Ishikawa (cell line): ENCODE measurements around the gene FAM151B.

Experiments
- CEBPB ChIP-seq: IDR thresholded peaks from 2 replicates; pipeline ENCODE4 v1.6.1; 2012
- CREB1 ChIP-seq: IDR thresholded peaks from 2 replicates; pipeline ENCODE4 v1.6.1; 2012; ENCODE audit warnings: low read depth
- EGR1 ChIP-seq: IDR thresholded peaks from 2 replicates; pipeline ENCODE4 v1.6.1; 2012
- EP300 ChIP-seq: IDR thresholded peaks from 2 replicates; pipeline ENCODE4 v1.6.1; 2012; ENCODE audit warnings: borderline replicate concordance
- FOXM1 ChIP-seq: IDR thresholded peaks from 2 replicates; pipeline ENCODE4 v1.6.1; 2012; ENCODE audit warnings: low read depth, borderline replicate concordance
- NFIC ChIP-seq: IDR thresholded peaks from 2 replicates; pipeline ENCODE4 v1.6.1; 2012
- RAD21 ChIP-seq: IDR thresholded peaks from 2 replicates; pipeline ENCODE4 v1.6.1; 2012; ENCODE audit warnings: low read depth
- REST ChIP-seq: IDR thresholded peaks from 2 replicates; pipeline ENCODE4 v1.6.1; 2012; ENCODE audit warnings: low read depth, mild to moderate bottlenecking
- TAF1 ChIP-seq: IDR thresholded peaks from 2 replicates; pipeline ENCODE4 v1.6.1; 2012; ENCODE audit warnings: low read depth, mild to moderate bottlenecking
- TCF12 ChIP-seq: IDR thresholded peaks from 2 replicates; pipeline ENCODE4 v1.6.1; 2012; ENCODE audit warnings: low read depth
- TEAD4 ChIP-seq: IDR thresholded peaks from 2 replicates; pipeline ENCODE4 v1.6.1; 2012
- YY1 ChIP-seq: IDR thresholded peaks from 2 replicates; pipeline ENCODE4 v1.6.1; 2012; ENCODE audit warnings: low read depth
- ZBTB7A ChIP-seq: IDR thresholded peaks from 2 replicates; pipeline ENCODE4 v1.6.1; 2012; ENCODE audit warnings: low read depth
- TF ChIP-seq, protein P1 (sequence below): IDR thresholded peaks from 2 replicates; pipeline ENCODE4 v1.6.1; 2012
- TF ChIP-seq, protein P2 (sequence below): IDR thresholded peaks from 2 replicates; pipeline ENCODE4 v1.6.1; 2012

FAM151B gene

GRCh38 chr5:80554646-80555045 lies 66.7 kb downstream of the FAM151B start:
- no peak for TF ChIP-seq RAD21
- no peak for TF ChIP-seq TCF12
- TF ChIP-seq CEBPB: no peak
- TF ChIP-seq ZBTB7A: no peak
- no peak for TF ChIP-seq EP300
- no peak for TF ChIP-seq TAF1
- TF ChIP-seq REST: no peak

- TF ChIP-seq TEAD4: no peak
- no peak for TF ChIP-seq EP300
- TF ChIP-seq, protein P1, sequence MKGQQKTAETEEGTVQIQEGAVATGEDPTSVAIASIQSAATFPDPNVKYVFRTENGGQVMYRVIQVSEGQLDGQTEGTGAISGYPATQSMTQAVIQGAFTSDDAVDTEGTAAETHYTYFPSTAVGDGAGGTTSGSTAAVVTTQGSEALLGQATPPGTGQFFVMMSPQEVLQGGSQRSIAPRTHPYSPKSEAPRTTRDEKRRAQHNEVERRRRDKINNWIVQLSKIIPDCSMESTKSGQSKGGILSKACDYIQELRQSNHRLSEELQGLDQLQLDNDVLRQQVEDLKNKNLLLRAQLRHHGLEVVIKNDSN: no peak
- no peak for TF ChIP-seq RAD21
- TF ChIP-seq, protein P2, sequence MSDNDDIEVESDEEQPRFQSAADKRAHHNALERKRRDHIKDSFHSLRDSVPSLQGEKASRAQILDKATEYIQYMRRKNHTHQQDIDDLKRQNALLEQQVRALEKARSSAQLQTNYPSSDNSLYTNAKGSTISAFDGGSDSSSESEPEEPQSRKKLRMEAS: no peak
- TF ChIP-seq ZBTB7A: no peak
- no peak for TF ChIP-seq TCF12
Observed at GRCh38 chr5:80555099-80555498, 67.2 kb downstream of the FAM151B start.

- TF ChIP-seq REST (no peak), TAF1 (no peak)
- TF ChIP-seq, protein P2: no peak
- TF ChIP-seq, protein P1: no peak
Observed at GRCh38 chr5:80559244-80559643, 71.3 kb downstream of the FAM151B start.

GRCh38 chr5:80565330-80565729 lies 77.4 kb downstream of the FAM151B start:
- TF ChIP-seq EGR1: no peak
- peak; percentile 25; the same call in 1 of the 2 replicates for TF ChIP-seq NFIC
- TF ChIP-seq TCF12: no peak
- peak; percentile 87 for TF ChIP-seq TEAD4

- TF ChIP-seq EGR1 (no peak), EP300 (no peak), FOXM1 (no peak), NFIC (no peak), ZBTB7A (no peak), TEAD4 (no peak), TCF12 (no peak), RAD21 (no peak), TAF1 (no peak), CREB1 (no peak), YY1 (no peak), REST (no peak), CEBPB (no peak)
- TF ChIP-seq, protein P1: no peak
- TF ChIP-seq, protein P2: no peak
Observed at GRCh38 chr5:80566711-80567259, 78.9 kb downstream of the FAM151B start.
